K562 (cell line): ENCODE results near the gene PDCD5. TPM values are rescaled to one million over a fixed set of nuclear protein-coding genes. Genes with fewer than 3 reads are reported as not detected.

Experiments used
- CCNT2 ChIP-seq: IDR thresholded peaks from 2 replicates; pipeline ENCODE4 v1.6.1; 2011; ENCODE audit warnings: borderline replicate concordance, low read depth, mild to moderate bottlenecking, moderate library complexity, mixed read lengths, low read length; ENCODE audit not compliant: insufficient read length; ENCODE audit errors: extremely low read depth
- CHD2 ChIP-seq: IDR thresholded peaks from 2 replicates; pipeline ENCODE4 v1.6.1; 2011; ENCODE audit warnings: low read depth, low read length
- DPF2 ChIP-seq: fragments of 450-650 bp; IDR thresholded peaks from 2 replicates; pipeline ENCODE4 v1.6.1; 2016
- E2F3 ChIP-seq: fragments of 250-450 bp; sonication (Bioruptor Pico); IDR thresholded peaks from 2 replicates; pipeline ENCODE4 v1.4.0; 2020; ENCODE audit warnings: mild to moderate bottlenecking
- FOXM1 ChIP-seq, 2 experiments: fragments of 450-650 bp in 1 of 2; sonication (generic) in 1 of 2; formaldehyde crosslinking in 1 of 2; IDR thresholded peaks; 2 replicates each; pipeline versions ENCODE4 v1.6.1 to v1.9.0; 2017 to 2022; ENCODE audit warnings: low read depth in 2 of 2, mild to moderate bottlenecking in 2 of 2, missing genetic modification reagents in 1 of 2, moderate library complexity in 1 of 2
- GTF2F1 ChIP-seq: IDR thresholded peaks from 2 replicates; pipeline ENCODE4 v1.6.1; 2011; ENCODE audit warnings: low read depth, low read length, improper control_type of control experiment
- LARP7 ChIP-seq: fragments of 450-650 bp; IDR thresholded peaks from 2 replicates; pipeline ENCODE4 v1.6.1; 2016
- NUFIP1 ChIP-seq: fragments of 450-650 bp; IDR thresholded peaks from 2 replicates; pipeline ENCODE4 v1.6.1; 2018; ENCODE audit not compliant: partially characterized antibody
- POLR2B ChIP-seq: fragments of 450-650 bp; IDR thresholded peaks from 2 replicates; pipeline ENCODE4 v1.6.1; 2018; ENCODE audit warnings: low read depth; ENCODE audit not compliant: partially characterized antibody
- RNF2 ChIP-seq: sonication (generic); IDR thresholded peaks from 2 replicates; pipeline ENCODE4 v1.6.1; 2016
- SRF ChIP-seq, 2 experiments: fragments of 250-450, 450-650 bp in 1 of 2; sonication (Bioruptor Pico) in 1 of 2; sonication (generic) in 1 of 2; formaldehyde crosslinking; IDR thresholded peaks; 2 replicates each; pipeline versions ENCODE4 v1.5.0 to v1.5.1; 2020 to 2022; ENCODE audit warnings: mild to moderate bottlenecking in 1 of 2, missing genetic modification reagents in 1 of 2
- ZNF140 ChIP-seq: fragments of 250-450 bp; sonication (Bioruptor Pico); IDR thresholded peaks from 2 replicates; pipeline ENCODE4 v1.8.0; 2021; ENCODE audit warnings: moderate library complexity, mild to moderate bottlenecking, inconsistent platforms
- ZNF146 ChIP-seq: IDR thresholded peaks from one replicate; pipeline ENCODE4 v1.6.1; 2018; ENCODE audit warnings: missing compliant biosample characterization; ENCODE audit not compliant: unreplicated experiment
- ZNF76 ChIP-seq: fragments of 250-450 bp; sonication (Bioruptor Pico); IDR thresholded peaks from 2 replicates; pipeline ENCODE4 v1.4.0; 2020; ENCODE audit warnings: mild to moderate bottlenecking, moderate library complexity, borderline replicate concordance
- polyA plus RNA-seq, 8 experiments: library from polyadenylated mRNA; depleted of rRNA in 4 of 8; stranded (reverse) in 5 of 8; unstranded in 3 of 8; fragments of >200 nt; fragmentation: Nextera tagmentation in 2 of 8; fragmentation: Illumina TruSeq in 1 of 8; extraction: Ambion mirVana in 2 of 8; extraction: Trizol in 1 of 8; gene quantifications; 2 replicates each; pipeline versions ENCODE4 v1.2.1 to v1.2.3, GENCODE V29; 2011 to 2014; ENCODE audit warnings: inconsistent platforms in 1 of 8, missing spikeins in 1 of 8
- total RNA-seq, 7 experiments: library from RNA; depleted of rRNA in 6 of 7; stranded (reverse); fragments of >200 nt in 6 of 7; fragmentation: Illumina TruSeq in 2 of 7; extraction: Trizol in 2 of 7; gene quantifications; 2 replicates each; pipeline versions ENCODE4 v1.2.1 to v1.2.3, GENCODE V29; 2011 to 2021; ENCODE audit warnings: low replicate concordance in 1 of 7
- TF ChIP-seq, protein P1 (sequence below): fragments of 250-450 bp; sonication (Bioruptor Pico); IDR thresholded peaks from 2 replicates; pipeline ENCODE4 v1.4.0; 2020
- TF ChIP-seq, protein P2 (sequence below): fragments of 250-450 bp; sonication (Bioruptor Pico); IDR thresholded peaks from 2 replicates; pipeline ENCODE4 v1.8.0; 2021; ENCODE audit warnings: borderline replicate concordance, mild to moderate bottlenecking, moderate library complexity; ENCODE audit not compliant: poor library complexity, severe bottlenecking
- TF ChIP-seq, protein P3 (sequence below): fragments of 250-450 bp; sonication (Bioruptor Pico); IDR thresholded peaks from 2 replicates; pipeline ENCODE4 v1.9.0; 2021; ENCODE audit warnings: mild to moderate bottlenecking
- TF ChIP-seq, protein P4 (sequence below): sonication (generic); formaldehyde crosslinking; IDR thresholded peaks from 2 replicates; pipeline ENCODE4 v1.8.1; 2022; ENCODE audit warnings: missing genetic modification reagents
- TF ChIP-seq, protein P5 (sequence below): fragments of 250-450 bp; sonication (Bioruptor Pico); IDR thresholded peaks from 2 replicates; pipeline ENCODE4 v1.8.0; 2021; ENCODE audit warnings: mild to moderate bottlenecking, moderate library complexity

PDCD5 gene
- total and polyA plus RNA-seq, 9 of the 15 experiments (the other 6 are each of a cell fraction or from before 2014, with no cell fraction given): 122 to 322 (median 269) TPM

DNA sequence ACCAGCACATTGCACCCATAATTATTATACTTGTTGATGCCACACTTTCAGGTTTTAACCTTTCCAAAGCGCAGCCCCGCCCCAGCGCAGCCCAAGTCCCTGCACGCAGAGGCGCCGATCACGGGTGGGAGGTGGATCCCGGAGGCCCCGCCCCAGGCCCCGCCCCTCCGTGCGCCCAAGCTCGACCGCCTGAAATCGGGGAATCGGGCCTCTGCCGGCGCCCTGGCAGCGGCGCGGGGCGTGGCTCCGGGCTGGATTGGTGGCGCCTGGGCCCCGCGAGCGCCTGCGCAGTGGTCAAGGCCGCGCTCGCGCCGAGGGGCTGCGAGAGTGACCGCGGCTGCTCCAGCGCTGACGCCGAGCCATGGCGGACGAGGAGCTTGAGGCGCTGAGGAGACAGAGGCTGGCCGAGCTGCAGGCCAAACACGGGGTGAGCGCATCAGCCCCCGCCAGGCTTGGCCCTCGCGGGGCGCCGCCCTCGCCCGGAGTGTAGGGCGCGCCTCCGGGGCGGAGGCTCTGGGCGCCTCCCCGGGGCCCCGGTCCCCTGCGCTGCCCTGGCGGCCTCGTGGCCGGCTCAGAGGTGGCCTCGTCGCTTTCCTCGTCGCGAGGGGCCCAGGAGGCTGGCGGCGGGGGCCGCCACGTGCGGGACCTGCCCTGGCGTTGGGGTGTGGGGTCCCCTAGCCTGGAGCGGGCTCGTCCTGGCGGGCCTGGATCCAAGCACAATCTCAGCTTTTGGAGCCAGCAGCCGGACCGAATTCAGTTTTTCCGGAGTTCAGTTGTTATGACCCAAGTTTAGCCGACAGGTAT is at the start of gene PDCD5 (continued):
- TF ChIP-seq, protein P1, sequence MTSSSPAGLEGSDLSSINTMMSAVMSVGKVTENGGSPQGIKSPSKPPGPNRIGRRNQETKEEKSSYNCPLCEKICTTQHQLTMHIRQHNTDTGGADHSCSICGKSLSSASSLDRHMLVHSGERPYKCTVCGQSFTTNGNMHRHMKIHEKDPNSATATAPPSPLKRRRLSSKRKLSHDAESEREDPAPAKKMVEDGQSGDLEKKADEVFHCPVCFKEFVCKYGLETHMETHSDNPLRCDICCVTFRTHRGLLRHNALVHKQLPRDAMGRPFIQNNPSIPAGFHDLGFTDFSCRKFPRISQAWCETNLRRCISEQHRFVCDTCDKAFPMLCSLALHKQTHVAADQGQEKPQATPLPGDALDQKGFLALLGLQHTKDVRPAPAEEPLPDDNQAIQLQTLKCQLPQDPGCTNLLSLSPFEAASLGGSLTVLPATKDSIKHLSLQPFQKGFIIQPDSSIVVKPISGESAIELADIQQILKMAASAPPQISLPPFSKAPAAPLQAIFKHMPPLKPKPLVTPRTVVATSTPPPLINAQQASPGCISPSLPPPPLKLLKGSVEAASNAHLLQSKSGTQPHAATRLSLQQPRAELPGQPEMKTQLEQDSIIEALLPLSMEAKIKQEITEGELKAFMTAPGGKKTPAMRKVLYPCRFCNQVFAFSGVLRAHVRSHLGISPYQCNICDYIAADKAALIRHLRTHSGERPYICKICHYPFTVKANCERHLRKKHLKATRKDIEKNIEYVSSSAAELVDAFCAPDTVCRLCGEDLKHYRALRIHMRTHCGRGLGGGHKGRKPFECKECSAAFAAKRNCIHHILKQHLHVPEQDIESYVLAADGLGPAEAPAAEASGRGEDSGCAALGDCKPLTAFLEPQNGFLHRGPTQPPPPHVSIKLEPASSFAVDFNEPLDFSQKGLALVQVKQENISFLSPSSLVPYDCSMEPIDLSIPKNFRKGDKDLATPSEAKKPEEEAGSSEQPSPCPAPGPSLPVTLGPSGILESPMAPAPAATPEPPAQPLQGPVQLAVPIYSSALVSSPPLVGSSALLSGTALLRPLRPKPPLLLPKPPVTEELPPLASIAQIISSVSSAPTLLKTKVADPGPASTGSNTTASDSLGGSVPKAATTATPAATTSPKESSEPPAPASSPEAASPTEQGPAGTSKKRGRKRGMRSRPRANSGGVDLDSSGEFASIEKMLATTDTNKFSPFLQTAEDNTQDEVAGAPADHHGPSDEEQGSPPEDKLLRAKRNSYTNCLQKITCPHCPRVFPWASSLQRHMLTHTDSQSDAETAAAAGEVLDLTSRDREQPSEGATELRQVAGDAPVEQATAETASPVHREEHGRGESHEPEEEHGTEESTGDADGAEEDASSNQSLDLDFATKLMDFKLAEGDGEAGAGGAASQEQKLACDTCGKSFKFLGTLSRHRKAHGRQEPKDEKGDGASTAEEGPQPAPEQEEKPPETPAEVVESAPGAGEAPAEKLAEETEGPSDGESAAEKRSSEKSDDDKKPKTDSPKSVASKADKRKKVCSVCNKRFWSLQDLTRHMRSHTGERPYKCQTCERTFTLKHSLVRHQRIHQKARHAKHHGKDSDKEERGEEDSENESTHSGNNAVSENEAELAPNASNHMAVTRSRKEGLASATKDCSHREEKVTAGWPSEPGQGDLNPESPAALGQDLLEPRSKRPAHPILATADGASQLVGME (CRISPR knock-in tag): no peak
- peak; percentile 87 for TF ChIP-seq CCNT2
- TF ChIP-seq FOXM1 (IDR thresholded peaks at IDR 0.05; ENCODE audit: low read depth): no peak
- TF ChIP-seq FOXM1 (CRISPR knock-in tag; IDR thresholded peaks at IDR 0.05; ENCODE audit: low read depth): no peak
- TF ChIP-seq SRF (CRISPR knock-in tag; IDR thresholded peaks at IDR 0.05): no peak
- no peak for TF ChIP-seq DPF2
- TF ChIP-seq ZNF140: no peak
- no peak for TF ChIP-seq GTF2F1
- no peak for TF ChIP-seq LARP7
- TF ChIP-seq ZNF146 (CRISPR knock-in tag): no peak
- no peak for TF ChIP-seq NUFIP1
- TF ChIP-seq CHD2: peak; percentile 29; the same call in 1 of the 2 replicates
- TF ChIP-seq, protein P2, sequence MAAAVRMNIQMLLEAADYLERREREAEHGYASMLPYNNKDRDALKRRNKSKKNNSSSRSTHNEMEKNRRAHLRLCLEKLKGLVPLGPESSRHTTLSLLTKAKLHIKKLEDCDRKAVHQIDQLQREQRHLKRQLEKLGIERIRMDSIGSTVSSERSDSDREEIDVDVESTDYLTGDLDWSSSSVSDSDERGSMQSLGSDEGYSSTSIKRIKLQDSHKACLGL: no peak
- peak; percentile 48; the same call in 1 of the 2 replicates for TF ChIP-seq E2F3 (CRISPR knock-in tag)
- TF ChIP-seq ZNF76 (CRISPR knock-in tag): no peak
- TF ChIP-seq, protein P3, sequence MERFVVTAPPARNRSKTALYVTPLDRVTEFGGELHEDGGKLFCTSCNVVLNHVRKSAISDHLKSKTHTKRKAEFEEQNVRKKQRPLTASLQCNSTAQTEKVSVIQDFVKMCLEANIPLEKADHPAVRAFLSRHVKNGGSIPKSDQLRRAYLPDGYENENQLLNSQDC: no peak
- TF ChIP-seq, protein P4, sequence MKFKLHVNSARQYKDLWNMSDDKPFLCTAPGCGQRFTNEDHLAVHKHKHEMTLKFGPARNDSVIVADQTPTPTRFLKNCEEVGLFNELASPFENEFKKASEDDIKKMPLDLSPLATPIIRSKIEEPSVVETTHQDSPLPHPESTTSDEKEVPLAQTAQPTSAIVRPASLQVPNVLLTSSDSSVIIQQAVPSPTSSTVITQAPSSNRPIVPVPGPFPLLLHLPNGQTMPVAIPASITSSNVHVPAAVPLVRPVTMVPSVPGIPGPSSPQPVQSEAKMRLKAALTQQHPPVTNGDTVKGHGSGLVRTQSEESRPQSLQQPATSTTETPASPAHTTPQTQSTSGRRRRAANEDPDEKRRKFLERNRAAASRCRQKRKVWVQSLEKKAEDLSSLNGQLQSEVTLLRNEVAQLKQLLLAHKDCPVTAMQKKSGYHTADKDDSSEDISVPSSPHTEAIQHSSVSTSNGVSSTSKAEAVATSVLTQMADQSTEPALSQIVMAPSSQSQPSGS: no peak
- TF ChIP-seq RNF2: peak; percentile 11
- TF ChIP-seq, protein P5, sequence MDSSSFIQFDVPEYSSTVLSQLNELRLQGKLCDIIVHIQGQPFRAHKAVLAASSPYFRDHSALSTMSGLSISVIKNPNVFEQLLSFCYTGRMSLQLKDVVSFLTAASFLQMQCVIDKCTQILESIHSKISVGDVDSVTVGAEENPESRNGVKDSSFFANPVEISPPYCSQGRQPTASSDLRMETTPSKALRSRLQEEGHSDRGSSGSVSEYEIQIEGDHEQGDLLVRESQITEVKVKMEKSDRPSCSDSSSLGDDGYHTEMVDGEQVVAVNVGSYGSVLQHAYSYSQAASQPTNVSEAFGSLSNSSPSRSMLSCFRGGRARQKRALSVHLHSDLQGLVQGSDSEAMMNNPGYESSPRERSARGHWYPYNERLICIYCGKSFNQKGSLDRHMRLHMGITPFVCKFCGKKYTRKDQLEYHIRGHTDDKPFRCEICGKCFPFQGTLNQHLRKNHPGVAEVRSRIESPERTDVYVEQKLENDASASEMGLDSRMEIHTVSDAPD (CRISPR knock-in tag): no peak
- TF ChIP-seq POLR2B: peak; percentile 46
